ENCODE measurements around the gene GJA3.
"Not testable (repeated sequence)": the region's sequence is repeated elsewhere in the genome, so short reads cannot be mapped to it uniquely, and the experiment has no call there.

GJA3 gene

DNA sequence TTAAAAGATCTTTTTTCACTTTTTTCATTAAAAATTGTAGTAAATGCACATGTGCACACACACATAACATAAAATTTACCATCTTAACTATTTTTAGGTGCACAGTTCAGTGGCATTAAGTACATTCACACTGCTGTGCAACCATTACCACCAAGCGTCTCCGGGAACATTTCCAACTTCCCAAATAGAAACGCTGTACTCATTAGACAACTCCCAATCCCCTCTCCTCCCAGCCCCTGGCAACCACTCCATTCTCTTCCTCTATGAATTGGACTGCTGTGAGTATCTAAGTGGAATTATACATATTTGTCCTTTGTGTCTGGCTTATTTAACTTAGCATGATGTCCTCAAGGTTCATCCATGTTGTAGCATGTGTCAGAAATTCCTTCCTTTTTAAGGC is 20.3 kb upstream of the GJA3 start:
- DNase-seq, result no peak

DNA sequence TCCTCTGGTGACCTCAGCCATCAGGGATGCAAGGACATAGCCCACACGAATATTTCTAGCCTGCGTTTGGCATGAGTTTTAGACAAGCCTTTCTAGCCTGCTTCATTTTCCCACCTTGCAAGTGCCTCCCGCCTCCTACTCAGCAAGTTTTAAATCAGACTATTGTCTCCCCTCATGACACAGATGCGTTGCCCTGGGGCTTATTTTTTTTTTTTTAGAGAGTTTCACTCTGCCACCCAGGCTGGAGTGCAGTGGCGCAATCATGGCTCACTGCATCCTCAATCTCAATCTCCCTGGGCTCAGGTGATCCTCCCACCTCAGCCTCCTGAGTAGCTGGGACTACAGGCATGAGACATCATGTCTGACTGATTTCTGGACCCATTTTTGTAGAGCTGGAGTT is 17.3 kb upstream of the GJA3 start:
- no peak for DNase-seq

DNA sequence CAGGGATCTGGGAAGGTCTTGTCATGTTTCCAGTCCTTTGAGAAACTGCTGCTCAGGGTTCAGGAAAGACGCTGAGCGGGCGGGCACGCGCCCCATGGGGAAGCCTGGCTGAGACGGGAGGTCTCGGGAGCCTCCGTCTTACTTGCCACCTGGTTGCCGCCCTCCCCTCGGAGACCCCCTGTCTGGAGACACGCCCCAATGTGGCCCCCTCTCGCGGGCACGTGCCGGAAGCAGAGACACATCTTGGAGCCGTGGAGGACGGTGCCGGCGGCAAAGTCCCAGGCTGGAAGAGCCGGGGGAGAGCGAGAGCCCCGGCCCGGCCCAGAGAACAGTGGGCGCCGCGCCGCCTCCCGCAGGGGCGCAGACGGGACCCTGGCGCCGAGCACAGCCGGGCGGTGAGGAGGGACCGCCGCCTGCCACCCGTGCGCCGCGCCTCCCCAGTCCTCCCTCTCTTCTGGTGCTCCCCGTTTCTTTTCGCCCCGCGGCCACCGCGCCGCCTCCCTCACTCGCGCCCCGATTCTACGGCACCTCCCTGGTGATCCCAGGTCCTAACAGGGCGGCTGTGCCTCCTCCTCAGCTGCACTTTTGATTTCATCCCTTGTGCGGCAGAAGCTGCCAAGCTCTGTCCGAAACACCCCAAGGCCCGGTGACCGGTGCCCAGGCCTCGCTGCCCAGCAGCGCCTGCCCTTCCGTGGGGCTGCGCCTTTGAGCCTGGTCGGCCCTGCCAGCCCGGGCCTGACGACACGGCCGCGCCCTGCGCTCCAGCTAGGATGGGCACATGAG is 16.4 kb upstream of the GJA3 start:
- DNase-seq, result no peak

DNA sequence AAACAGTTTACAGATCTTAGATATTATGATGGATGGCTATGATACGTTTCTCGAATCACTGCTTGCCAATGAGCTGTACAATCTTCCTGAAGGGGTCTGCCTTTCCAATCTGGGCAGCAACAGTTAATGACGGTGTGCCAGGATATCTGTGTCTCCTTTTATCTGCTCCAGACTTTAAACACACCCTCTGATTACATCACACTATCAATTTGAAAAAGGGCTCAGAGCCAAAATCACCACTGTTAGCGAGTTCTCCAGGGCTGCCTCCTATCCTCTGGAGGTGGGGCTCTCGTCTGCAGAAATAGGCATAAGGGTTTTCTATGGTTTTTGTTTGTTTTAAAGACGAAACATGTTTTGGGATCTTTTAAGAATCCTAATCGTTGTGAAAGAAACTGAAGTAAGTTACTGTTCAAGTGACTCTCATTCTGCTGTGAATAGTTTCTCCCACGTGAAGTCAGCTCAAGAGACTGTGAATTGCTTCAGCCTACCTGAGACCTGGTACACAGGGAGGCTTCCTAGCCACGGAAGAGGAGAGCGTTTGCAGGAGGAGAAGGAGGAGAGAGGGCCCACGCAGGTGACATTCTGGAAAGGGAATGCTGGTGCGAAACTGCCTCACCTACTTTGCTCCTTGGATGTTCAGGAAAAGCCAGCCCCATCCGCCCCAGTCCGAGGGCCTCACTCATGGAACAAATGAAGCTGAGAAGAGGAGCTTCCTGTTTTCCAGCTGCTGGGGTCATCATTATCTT is 15.2 kb upstream of the GJA3 start:
- no peak for DNase-seq

DNA sequence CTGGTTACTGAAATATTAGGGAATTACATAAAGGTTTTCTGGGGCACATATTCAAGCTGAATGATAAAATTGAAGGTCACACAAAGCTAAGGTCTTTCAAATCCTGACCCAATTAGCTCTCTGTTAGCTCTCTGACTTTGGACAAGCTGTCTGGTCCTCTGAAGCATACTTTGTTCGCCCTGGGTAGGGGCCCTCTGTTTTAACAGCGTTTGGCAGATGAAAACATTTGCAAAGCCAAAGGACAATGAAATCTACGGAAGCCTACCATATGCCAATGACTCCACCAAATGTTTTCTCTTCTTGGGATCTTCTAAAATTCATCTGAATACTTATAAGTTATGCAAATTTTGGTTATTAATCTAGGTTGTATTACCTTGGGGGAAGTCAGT is 14.5 kb upstream of the GJA3 start:
- DNase-seq, result no peak

DNA sequence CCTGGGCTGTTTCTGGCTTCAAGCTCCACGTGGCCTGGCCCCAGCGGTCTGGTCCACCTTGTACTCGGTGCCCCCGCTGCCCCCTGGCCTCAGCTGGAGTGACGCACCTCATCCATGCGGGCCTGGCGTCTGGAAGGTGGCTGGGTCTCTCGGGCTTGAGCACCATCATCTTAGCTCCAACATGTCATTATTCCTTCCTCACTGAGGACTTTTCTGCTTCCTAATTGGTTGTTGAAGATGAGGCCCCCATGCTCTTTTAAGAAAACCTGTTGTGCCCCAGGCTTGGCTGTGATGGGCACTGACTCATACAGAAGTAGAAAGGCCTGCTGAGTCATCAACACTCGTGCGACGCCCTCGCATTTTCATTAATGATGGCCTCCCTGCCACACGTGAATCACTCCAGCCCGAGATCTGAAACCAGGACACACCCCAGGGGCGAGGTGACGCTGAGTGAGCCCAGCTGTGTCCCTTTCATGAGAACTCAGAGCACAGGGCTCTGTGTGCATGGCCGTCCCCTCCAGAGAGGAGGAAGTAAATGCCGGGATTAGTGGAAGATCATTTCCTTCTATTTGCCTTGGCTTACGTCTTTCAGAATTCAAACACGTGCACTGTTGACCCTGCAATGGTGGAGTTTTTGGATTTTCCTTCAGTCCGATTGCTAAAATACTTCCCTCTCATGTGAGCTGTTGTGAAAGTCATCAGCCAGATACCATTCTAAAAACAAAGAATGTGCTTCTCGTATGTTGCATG is 14.0 kb upstream of the GJA3 start:
- DNase-seq, result peak; percentile 40

DNA sequence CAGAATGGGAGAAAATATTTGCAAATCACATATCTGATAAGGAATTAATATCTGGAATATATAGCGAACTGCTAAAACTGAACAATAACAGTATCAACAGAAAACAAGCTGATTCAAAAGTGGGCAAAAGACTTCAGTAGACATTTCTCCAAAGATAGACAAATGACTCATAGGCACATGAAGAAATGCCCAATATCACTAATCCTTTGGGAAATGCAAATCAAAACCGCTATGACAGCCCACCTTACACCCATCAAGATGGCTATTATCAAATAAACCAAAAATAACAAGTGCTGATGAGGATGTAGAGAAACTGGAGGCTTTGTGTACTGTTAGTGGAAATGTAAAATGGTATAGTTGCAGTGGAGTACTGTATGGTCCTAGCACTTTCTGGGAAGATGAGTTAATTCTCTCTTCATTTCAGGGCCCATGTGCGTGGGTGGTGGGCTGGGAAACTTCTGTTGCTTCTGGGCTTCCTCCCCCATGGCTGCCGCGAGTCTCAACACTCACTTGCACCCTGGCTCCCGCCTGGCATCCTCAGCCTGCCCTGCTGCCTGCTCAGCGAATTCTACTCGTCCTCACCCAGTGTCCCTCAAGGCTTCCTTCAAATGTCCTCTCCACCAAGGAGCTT is 12.4 kb upstream of the GJA3 start:
- DNase-seq, result no peak

DNA sequence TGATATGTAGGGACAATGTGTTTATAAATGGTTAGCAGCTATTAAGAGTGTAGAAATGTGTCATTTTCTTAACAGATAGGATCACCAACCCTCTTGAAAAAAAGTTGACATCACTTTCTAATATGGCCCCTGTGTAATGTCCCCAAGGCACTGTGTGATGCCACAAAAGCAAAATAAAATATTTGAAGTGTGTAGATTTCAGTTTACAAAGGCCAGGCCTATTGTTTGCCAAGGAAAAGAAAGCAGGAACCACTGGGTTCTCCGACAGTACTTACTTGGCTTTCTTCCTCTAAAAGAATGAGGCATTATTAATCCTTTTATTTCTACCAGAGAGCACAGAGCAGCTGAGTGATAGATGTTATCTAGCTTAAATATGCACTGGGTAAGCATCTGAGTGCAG is 10.5 kb upstream of the GJA3 start:
- no peak for DNase-seq

DNA sequence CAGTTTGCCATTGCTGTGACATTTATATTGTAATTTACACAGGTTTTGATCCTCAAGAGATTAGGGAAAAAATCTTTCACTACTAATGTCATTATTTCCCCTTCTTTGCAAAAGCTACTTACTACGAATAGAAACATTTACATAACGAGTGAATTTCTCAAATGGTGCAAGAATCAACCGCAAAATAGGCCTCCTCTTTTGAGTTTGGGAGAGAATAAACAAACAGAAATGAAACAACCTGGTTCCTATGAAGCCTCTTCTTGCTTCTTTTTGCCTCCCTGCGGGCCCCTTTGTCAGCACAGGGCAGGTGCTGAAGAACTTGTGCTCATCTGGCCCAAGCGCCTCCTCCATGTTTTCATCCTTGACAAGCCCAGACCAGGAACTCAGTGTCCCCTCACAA is 10.1 kb upstream of the GJA3 start:
- no peak for DNase-seq

DNA sequence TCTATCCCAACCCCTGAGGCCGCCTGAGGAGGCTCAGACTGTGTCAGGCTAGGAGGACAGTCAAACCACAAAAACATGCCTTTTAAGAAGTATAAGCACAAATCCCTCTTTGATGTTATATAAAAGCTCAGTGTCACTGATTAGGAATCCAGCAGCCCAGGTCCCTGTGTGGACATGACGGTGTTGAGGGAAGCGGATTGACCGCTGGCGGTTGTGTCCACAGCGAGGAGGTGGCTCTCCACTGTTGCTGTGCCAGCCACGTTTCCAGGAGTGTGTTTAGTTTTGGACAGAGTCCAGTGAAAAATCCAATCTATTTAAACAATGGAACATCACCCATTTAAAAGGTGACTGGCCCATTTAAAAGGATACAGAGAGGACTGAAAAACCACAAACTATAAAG is 7.5 kb upstream of the GJA3 start:
- DNase-seq, result no peak

DNA sequence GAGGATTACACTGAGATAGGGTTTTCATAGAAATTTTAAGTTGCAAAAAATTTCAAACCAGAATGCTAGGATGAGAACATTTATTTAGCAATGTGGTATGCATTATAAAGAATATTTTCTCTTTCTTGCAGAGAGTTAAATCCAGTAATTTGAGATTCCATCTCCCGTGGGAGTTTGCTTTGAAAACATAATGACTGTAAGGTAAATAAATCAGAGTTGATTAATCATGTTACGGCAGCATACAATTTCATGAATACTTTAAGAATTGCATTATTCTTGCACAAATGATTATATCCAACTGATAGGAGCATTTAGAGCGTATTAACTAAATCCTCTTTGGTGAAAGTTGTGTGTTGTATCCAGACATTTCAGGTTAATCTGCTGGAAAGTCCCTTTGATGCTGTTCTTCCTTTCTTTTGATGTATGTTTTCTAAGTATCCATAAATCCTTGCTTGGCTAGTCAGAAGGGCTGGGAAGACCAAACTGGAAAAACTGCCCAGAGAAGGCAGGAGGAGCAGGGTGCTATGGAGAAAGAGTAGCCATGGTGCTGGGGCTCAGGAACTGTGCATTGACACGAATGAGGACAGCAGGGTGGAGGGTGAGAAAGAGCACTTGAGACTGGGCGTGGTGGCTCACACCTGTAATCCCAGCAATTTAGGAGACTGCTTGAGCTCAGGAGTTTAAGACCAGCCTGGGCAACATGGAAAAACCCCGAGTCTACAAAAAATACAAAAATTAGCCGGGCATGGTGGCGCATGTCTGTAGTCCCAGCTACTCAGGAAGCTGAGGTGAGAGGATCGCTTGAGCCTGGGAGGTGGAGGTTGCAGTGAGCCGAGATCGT is 4.8 kb upstream of the GJA3 start:
- DNase-seq, result no peak

DNA sequence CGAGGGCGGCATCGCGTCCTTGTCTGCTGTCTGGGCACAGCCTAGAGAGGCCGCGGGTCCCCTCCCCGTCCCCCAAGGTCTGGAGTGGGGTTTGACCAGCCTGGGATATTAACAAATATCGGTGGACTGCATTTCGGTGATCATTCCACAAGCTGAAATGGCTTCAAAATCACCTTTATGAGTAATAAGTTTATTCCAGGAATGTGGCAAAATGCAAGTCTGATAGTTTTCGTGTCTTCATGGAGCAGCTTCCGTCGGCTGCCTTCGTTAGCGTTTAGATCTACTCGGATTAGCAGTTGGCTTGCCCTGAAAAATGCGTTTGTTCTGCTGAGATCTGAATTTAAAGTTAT is 1.1 kb upstream of the GJA3 start:
- DNase-seq, result no peak

DNA sequence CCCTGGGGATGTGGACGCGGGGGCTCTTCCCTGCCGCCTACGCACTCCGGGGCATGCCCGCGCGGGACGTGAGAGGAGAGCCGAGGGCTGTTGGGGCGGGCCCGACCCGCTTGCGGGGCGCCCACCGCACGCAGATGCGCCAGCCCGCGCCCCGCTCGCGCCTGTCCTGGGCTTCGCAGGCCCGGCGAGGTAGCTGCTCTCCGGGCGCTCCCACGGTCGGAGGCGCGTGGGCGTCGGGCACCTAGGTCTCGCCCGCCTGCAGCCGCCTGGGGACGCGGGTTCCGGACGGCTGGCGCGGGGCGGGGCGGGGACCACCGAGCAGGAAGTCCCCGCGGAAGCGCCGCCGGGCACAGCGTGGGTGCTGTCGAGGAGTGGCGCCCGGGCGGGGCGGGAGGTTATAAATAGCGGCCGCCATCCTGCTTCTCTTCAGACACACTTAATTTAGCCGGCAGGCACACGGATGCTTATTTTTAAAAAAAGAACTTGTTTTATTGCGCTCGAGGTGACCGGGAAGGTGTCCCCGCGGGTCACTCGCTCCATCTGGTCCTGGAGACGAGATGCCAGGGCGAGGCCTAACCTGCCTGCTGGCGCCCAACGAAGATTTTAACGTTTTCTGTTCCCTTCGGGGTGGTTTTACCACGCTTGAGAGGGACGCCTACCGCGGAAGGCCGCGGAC is 561 bp upstream of the GJA3 start:
- DNase-seq, result no peak

DNA sequence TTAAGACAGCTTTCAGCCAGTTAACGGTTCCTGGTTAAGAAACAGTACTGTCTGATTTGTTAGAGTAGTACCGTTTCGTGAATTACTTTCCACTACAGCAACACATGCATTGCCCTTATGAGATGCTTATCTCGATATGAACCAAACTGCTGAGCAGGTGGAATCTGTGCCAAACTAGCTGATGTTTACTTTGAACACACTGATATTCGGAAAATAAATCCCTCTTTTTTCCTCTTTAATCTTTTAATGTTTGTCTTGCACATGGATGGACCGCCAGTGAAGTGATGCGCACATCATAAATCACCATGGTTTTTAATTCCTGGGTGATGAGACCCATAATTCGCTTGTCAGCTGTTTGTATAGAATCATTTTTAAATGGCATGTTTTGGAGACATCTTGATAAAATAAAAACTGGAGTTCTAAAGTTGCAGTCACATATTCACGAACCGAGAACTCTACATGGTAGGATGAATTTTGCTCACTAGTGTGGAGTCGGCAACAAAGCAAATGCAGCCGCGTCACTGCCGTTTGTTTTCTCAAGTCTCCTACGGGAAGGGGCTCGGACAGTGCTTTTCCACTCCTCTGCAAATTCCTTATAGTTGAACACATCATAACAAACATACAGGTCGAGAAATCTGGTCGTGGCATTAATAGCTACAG is 1.1 kb downstream of the GJA3 start:
- no peak for DNase-seq

DNA sequence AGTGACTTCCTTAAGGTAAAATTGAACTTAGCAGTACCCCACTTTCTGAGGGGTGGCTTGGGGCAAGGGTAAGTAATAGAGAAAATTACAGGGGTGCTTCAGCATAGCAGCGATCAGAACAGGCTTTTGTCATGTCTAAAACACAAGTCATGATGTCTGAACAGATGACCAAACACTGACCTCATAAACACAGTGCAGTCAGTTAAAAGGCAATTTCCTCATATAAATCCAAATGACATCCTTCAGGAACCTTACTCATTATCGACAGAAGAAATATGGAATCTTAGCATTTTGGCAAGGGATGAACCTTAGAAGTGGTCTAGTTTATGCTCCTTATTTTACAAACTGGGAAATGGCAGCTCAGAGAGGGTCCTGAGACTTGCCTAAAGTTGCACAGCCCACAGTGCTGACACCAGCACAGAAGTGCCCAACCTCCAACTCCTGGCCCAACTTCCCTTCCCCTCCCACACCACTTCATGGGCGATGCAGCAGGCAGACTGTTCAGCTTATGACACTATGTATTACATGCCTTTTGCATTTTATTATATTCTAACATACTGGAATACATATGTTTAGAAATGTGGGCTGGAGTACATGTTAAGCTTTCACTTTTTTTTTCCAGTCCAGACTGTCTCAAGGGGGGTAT is 3.6 kb downstream of the GJA3 start:
- no peak for DNase-seq

DNA sequence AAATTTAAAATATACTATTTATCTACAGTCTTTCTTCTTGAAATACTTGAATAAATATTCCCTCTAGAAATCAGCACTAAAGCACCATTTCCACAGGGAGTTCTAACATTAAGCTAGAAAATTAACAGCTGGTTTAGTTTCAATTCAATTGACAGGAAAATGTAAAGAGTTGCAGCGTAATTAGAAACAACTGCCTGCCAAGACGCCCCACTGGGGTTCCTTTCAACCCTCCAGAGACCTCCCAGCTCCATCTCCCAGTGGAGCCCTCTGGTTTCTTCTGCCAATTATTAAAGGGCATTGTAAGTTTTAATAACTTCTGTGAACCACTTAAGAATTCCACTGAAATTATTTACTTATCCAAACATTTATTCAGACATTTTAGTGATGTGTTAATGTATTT is 4.2 kb downstream of the GJA3 start:
- DNase-seq, result no peak

DNA sequence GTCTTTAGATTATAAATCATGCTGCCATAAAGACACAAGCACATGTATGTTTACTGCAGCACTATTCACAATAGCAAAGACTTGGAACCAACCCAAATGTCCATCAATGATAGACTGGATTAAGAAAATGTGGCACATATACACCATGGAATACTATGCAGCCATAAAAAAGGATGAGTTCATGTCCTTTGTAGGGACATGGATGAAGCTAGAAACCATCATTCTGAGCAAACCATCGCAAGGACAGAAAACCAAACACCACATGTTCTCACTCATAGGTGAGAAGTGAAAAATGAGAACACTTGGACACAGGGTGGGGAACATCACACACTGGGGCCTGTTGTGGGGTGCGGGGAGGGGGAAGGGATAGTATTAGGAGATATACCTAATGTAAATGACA is 7.6 kb downstream of the GJA3 start:
- not testable (repeated sequence) for DNase-seq

DNA sequence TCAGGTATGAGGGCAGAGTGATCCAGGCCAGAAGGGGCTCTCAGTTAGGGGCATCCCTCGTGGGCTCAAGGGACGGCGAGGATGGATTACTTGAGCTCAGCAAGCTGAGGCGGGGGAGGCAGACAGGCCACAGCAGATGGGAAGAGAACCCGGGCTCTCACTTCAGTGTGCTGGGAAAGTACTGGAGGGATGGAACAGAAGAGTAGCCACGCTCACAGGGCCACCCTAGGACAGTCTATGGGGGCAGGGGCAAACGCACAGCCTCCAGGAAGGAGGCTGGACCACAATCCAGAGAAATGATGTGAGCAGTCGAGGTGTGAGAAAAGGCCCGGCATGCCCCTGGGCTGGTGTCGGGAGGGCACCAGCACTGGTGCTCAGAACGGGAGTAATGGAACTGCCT is 9.2 kb downstream of the GJA3 start:
- no peak for DNase-seq

DNA sequence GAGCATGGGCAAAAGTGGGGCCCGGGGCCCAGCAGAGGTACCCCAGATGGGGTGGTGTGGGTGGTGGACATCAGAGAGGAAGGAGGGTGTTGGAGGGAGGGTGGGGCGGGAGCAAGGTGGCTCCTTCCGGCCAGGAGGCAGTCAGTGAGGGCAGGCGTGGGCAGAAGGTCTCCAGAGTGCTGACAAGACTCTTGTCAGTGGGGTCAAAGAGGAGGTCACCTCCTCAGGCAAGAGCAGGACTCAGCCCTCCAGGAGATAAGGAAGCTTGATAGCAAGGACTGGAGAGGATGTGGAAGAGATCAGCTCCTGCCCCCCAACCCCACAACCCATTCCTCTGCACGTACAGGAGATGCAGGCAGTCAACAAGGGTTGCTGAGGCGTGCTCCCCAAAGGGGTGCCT is 9.8 kb downstream of the GJA3 start:
- DNase-seq, result no peak

DNA sequence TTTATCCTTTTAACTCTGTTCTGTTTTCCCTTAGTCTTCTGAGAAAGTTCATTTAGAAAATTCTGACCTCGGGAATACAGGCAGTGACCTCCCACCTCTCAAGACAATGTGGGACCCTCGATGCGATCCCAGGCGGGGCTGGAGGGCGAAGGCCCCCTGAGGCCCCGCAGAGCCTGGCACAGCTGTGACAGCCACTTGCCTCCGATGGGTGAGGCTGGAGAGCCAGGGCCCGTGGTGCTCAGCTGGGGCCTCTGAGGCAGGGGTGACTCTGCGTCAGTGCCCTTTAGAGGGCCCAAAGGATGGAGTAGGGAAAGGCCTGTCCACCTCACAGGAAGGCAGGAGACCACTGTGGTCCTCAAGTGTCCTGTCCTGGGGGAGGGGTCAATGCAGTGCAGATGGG is 10.3 kb downstream of the GJA3 start:
- no peak for DNase-seq

DNA sequence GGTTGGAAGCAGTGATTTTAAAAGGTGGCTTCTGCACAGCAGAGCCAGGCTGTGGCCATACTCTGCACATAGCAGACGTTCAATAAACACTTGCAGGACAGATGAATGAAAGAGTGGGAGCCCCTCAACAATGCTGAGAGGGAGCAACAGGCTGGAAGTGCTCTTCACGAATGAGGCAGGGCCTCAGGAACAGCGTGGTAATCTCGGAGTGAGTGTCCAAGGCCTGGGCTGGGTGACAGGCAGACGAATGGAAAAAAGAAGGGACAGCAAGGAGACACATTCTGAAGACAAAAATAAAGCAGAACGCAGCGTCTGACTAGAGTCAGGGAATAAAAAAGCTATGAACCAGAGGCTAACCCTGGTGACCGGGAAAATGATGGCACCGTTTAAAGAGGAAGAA is 11.1 kb downstream of the GJA3 start:
- no peak for DNase-seq
